Left cardiac atrium (tissue), 4 donors: ENCODE data around the gene CUL7. TPM values are rescaled to one million over a fixed set of nuclear protein-coding genes. Genes with fewer than 3 reads are reported as not detected.
"Not testable (repeated sequence)": the region's sequence is repeated elsewhere in the genome, so short reads cannot be mapped to it uniquely, and the experiment has no call there.

Source experiments
- ATAC-seq, 2 donors: fragments of 200-7000 bp; cut with Tn5 transposase; one replicate each; pipeline ENCODE4 v1.9.1; 2020; ENCODE audit warnings: mild to moderate bottlenecking in 2 of 2, moderate library complexity in 2 of 2
- DNase-seq: peaks from one replicate; pipeline ENCODE4 v3.0.0-alpha.2; 2020
- intact Hi-C, 2 donors: fragments of 100-400 bp; cut with DNase I; formaldehyde crosslinking; loops; one replicate each; pipeline versions ENCODE4 v1.14.1 to v1.15.1; 2022 to 2023
- long read RNA-seq: library from polyadenylated mRNA; unstranded; transcript quantifications from one replicate; pipeline ENCODE4 v2.0.0, GENCODE V29; 2021
- total RNA-seq, 2 donors: library from RNA; stranded (reverse); fragmentation: NEBNext Ultra II Directional; extraction: Animal tissue kit (Norgen Biotek cat#: 25700); gene quantifications; one replicate each; pipeline ENCODE4 v1.2.1, GENCODE V29; 2021
- donor health status: DM: no; HTN: yes; CAD: no.
- donor health status: DM: no; HTN: yes; CAD: no; lungs with severe emphysema.
- donor health status: DM: yes; HTN: yes; CAD: no.
- donor health status: Dilated cardiomyopathy.

Gene CUL7
- 10 to 100 TPM in 1 of 2 donors, 1 to 10 TPM in 1; 7.6 to 10.8 TPM for total RNA-seq
- long read RNA-seq, full-length matches to known transcripts: 1 of 11 reads
- long read RNA-seq, partial matches to known transcripts: 5 of 11 reads
- long read RNA-seq, other reads (novel, unspliced or antisense): 5 of 11 reads

DNA sequence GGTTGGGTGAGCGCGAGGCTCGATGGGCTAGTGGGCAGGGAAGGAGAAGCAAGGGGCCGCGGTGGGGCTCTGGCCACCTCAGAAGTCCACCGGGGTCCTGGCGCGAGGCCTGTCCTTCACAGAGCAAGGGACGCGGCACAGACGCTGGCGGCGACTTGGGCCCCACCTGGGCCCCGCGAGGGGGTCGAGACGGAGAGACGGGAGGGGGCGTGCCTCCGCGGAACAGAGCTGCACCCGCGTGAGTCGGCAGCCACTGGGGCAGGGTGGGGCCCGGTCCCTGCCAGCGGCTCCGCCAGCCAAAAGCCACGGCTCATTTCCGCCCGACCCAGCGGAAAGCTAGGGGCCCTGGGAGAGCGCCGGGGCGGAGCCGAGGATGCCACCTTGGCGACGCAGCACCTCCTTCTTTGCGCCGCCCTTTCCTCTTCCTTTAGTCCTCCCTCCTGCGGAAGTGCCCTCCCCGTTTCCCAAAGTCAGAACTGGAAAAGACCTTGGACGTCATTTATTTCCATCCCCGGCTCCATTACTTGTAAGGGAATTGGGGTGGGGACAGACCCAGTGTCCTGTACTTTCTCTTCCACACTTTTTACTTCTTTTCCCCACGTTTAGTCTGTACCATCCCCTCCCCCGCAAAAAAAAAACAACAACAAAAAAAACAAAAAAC is at the start of gene CUL7:
Gene CUL7 (minus strand): TSS at position 307 of the 661 bp plus-strand sequence. CDS start 1,063 bp downstream, outside the sequence.
- intact Hi-C loops: loop anchor here in 1 of 2 donors (5.0 kb wide), 1 partner anchor 36 kb away; no protein-coding TSS in a partner anchor
- DNase-seq (peak; percentile 97), ATAC-seq (peak; percentile 97 to 98)

DNA sequence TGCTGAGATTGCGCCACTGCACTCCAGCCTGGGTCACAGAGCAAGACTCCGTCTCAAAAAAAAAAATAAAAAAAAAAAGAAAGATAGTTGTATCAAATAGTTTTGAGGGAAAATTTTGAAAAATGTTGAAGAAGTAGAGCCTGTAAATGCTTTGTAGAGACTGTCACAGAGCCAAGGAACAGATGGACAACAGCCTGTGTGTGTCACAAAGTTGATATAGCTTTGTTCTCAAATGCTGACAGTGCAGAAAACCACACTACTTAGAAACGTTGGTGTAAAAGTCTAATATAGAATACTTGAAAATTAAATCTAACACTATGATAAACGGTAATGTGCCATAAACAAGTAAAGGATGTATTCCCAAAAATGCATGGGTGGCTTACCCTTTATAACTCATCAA is 47.8 kb upstream of the CUL7 start:
- DNase-seq (no peak), ATAC-seq (no peak)
- intact Hi-C loops: no loop called here

DNA sequence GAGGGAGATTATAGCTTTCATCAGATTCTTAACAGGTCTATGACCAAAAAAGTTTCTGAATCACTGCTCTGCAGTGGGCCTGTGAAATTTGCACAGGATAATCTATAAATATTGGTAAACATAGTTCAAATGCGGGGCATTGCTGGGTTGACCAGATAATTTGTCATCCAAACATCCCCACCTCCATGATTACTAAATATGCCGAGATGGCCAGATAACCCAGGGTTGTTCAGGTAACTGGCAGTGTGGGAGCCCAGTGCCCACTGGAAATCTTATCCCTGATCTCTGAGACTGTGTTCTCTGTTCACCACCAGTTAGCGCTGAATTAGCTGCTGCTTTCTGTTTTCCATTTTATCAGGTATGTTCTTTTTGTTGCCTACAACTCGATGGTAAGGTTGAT is 43.9 kb upstream of the CUL7 start:
- DNase-seq (no peak), ATAC-seq (no peak)
- intact Hi-C loops: no loop called here

DNA sequence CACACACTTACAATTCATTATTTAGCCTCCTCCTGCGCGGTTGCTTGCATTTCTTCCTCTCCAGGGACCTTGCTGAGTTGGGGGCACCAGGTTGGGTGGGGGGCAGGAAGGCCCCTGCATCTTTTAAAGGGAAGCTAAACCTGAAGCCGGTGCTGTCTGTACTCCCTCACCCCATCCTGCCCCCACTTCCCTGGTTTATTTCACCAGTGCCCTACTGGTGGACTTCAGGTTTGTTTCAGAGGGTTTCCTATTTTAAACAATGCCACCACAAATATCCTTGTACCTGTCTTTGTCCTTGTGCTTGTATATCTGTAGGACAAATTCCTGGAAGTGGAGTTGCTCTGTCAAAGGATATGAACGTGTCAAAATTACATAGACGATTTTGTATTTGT is 43.4 kb upstream of the CUL7 start:
- ATAC-seq (peak in 1 of 2 donors; percentile 17), DNase-seq (no peak)
- intact Hi-C loops: no loop called here

DNA sequence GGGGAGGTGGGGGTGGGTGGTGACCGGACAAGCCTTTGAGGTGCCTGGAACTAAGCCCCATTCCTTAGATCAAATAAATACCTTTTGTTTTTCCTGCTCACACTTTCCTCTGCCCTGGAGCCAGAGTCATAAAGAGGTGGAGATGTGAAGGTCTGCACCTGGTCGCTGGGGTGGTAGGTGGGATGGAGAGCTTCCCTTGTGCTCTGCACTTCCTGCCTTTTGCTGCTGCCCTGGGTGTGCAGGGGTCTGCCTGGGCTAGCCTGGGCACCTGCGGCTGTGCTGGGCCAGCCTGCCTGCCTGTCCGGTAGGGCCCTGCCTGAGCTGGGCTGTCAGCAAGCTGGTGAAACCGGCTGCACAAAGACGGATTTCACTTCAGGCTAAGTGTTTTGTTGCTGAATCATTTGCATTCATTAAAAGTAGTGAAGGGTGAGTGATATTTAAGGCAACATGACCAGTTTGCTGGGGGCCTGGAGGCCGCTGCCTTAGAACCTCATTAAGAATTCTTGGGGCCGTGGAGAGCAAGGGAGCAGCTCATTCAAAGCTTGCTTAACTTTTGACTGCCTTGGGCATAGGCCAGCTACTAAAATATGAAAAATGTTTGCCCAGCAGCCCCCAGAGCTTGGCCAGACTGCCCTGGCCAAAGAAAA is 42.9 kb upstream of the CUL7 start:
- intact Hi-C loops: no loop called here
- DNase-seq: no peak
- ATAC-seq: peak; percentile 79 to 85

DNA sequence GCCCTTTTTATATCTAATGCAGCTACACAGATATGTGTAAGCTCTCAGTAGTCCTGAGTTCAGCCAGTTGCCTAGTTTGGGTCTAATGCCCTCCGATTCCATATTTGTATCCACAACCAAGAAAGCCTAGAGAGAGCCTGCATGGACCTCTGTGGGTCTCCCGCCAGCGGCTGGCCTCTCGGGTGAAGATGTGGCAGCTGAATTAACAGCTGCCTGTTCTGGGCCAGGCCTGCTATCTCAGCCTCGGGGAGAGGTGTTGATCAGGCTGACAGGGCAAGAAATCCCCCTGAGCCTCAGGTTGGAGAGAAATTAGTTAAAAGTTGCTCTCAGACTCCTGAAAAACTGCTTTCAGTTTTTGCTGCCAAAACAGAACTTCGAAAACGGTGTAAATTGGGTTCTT is 42.3 kb upstream of the CUL7 start:
- no peak for DNase-seq
- ATAC-seq: peak in 1 of 2 donors; percentile 24
- intact Hi-C loops: no loop called here

DNA sequence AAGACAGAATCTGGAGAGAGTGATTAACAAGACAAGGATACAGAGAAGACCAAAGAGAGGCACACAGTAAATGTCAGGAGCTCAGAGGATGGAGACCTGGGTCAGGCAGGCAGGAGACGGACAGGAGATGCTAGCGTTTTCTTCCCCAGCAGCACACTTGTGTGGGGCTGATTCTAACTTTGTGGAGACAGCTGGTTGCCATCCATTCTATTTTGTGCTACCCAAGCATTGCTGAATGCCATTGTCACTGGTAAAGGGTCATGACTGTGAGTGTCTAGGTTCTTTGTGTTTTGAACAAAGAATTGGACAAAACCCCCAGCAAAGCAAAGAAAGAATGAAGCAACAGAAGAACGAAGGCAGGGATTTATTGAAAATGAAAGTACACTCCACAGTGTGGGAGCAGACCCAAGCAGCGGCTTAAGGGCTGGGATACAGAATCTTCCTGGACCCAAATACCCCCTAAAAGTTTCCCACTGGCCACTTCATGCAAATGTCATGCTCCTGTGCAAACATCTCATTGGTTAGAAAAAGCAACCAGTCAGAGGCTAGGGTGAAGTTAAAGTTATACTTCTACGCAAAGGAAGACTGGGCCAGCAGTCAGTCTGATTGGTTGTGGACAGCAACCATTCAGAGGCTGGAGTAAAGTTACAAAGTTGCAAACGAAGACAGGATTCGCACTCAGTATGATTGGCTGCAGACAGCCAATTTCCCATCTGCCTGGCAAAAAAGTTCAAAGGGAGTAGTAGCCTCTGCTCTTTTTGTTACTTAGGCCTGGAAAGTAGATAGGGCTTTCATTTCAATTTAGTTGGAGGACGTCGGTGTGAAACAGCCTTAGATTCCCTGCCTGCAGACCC is 40.0 kb upstream of the CUL7 start:
- no peak for DNase-seq
- intact Hi-C loops: no loop called here

DNA sequence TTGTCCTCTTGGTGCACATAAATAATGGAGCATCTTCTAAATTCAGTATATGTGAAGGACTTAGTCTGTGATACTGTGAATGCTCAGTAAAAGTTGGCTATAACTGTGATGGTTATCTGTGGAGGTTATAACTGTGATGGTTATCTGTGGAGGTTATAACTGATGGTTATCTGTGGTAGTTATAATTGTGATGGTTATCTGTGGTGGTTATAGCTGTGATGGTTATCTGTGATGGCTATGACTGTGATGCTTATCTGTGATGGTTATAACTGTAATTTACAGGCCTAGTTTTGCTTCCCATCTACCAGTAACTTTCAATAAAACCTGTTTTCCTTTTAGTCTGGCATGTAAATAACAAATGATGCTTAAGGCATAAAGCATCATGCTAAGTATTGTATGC is 39.0 kb upstream of the CUL7 start:
- ATAC-seq (no peak), DNase-seq (no peak)
- intact Hi-C loops: no loop called here

More for the DNA sequence above, 40.0 kb upstream of the CUL7 start:
- peak; percentile 70 to 82 for ATAC-seq

DNA sequence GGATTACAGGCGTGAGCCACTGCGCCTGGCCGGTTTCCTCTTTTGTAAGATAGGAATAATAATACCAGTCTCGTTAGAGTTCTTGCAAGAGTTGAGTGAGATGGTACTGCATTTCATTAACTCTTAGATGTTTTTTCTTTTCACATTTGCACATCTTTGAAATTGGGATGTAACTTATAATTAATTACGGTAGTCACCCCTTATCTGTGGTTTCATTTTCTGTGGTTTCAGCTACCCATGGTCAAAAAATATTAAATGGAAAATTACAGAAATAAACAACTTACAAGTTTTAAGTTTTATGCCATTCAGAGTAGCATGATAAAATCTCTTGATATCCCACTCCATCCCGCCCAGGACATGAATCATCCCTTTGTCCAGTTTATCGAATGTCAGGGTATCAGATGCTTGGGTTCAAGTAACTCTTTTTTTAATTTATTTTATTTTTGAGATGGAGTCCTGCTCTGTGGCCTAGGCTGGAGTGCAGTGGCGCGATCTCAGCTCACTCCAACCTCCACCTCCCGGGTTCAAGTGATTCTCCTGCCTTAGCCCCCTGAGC is 37.9 kb upstream of the CUL7 start:
- no peak for DNase-seq
- ATAC-seq: no peak
- intact Hi-C loops: no loop called here

DNA sequence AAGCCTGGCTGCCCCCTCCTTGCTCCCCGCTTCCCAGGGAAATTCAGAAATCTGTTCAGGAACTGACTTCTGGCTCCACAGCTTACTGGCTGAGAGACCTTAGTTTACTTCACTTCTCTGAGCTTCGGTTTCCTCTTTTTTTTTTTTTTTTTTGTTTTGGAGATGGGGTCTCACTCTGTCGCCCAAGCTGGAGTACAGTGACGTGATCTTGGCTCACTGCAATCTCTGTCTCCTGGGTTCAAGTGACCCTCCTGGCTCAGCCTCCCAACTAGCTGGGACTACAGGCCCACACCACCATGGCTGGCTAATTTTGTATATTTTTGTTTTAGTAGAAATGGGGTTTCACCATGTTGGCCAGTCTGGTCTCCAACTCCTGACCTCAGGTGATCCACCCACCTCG is 37.4 kb upstream of the CUL7 start:
- no peak for ATAC-seq
- intact Hi-C loops: no loop called here
- no peak for DNase-seq

DNA sequence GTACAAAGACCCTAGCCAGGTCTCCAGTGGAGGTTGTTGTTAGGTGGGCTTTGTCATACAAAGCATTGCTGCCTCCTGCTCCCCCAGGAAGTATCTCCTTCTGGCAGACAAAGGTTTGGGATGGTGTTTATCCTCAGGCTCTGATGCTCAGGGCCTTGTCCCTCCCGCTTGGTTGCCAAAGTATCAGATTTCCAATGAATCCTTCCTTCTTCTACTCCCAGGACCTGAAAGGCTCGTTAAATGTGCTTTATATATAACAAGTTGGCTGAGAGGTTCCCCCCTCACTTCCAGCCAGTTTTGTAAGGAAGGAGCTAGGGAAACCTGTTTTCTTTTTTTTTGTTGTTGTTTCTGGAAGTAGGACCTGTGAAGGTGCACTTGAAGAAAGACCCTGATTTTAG is 36.9 kb upstream of the CUL7 start:
- intact Hi-C loops: no loop called here
- no peak for ATAC-seq
- no peak for DNase-seq

DNA sequence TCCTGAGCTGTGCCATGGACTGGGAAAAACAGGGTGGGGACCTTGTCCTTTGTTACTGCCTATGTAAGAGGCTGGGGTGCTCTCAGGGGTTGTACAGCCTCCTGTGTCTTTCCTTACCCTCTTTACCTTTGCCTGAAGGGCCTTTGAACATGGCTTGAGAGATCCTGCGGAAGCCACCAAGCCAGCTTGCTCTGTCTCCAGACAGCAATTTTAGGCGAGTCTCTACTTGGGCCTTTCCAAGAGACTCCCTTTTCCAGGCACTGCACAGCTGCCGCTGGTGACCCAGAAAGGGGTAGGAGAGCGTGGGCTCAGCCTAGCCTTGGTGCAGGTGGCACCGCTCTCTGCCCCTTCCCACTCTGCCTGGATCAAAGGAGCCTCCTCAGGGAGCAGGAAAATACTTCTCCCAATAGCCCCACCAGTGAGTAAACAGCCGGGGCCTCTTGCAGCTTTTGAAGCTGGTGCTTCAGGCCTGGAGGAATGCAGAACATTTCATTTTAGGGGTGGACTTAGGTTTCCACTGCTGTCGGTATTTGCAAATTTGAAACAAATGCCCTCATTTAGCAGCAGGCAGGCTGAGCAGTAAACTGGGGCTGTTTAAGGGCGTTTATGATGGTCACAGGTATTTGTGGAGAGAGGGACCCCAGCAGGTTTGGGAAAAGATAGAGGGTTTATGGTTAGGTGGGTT is 36.4 kb upstream of the CUL7 start:
- ATAC-seq: no peak
- DNase-seq: no peak
- intact Hi-C loops: no loop called here

DNA sequence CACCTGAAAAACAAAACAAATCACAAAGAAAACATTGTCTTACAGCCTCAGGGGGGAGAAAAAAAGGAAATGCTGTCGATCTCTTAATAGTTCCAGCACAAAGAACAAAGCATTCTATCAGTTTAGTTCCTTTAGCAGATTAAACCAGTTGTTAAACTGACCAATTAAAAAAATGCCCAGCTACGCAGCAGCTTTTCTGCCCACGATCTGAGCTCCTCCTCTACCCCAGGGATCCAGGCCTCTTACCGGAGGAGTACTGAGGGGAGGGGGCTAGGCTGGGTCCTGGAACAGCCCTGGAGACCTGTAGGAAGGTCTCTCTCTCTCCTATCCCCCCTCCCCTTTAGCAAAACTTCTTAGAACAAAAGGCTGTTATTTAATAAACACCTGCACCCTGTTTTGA is 35.8 kb upstream of the CUL7 start:
- DNase-seq: no peak
- intact Hi-C loops: no loop called here
- ATAC-seq: no peak

DNA sequence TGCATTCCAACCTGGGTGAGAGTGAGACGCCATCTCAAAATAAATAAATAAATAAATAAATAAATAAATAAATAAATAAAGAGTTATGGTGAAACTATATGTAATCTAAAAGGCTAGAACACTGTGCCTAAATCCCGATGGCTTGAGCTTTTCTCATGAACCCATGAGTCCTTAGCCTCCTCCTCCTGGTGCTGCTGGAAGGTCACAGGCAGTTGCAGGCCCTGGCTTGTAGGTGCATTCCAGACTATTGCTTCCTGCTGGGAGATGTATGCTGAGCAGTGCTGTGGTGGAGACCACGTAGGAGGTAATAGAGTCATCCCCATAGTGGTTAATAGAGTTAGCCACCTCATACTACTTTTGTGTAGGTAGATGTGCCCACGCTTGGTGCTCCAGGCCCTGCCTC is 35.0 kb upstream of the CUL7 start:
- DNase-seq (no peak), ATAC-seq (no peak)
- intact Hi-C loops: no loop called here

DNA sequence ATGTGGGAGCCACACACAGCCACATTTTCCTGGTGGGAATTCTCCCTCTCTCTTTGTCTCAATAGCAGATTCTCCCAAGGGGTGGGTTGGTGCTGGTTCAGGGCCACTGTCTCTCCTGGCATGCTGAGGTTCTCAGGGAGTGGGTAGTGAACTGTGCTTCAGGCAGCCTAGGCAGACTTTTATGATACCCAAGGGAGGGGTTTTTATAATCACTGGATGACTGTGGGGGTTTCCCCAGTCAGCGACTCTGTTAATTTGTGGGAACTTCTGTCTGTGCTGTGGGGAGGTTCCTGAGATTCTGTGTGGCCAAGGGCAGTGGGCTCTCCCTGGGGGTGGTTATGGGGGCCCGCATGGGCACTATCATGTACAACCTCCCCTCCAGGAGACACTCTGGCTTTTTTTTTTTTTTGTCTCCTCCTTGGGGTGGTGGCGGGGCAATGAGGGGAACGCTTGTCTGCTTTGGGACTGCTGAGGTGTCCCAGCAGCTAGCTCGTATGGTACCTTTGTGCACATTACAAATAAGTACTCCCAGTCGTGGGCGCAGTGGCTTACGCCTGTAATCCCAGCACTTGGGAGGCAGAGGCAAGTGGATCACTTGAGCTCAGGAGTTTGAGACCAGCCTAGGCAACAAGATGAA is 32.5 kb upstream of the CUL7 start:
- intact Hi-C loops: no loop called here
- ATAC-seq (no peak), DNase-seq (no peak)

DNA sequence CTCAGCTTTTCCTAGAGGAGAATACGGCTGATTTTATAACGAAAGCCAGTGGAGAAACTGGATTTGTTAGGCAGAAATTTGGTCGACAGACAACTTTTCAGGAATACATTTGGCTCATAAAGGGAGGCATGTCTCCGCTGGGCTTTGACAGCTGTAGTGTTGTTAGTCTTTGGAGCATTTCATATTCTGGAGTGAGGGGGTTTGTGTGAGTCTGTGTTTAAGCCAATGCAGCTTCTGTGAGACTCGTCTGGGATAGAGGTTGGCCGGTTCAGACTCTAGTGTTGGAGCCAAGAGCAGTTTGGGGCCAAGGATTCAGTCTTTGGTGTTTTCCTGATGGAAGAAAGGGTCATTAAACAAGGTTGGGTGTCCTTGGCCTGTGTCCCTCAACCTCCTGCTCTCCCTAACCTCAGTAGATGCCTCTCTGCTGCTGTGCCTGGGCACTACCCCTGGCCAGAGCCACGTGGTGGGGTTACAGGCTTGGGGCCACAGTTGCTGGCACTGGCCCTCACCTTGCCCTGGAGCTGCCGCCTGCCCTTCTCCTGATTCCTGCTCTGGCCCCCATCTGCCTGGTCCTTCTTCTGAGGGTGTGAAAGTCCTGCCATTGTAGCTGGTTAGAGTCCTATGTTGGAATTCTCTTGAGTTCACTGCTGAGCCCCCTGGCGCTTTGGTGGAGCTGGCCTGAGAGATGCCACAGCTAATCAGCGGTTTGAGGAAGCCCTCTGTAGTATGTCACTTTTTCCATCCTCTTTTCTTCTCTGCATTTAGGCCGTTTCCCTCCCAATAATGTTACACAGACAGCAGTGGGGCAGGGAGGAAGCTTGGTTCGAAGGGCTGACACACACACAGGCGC is 29.4 kb upstream of the CUL7 start:
- ATAC-seq (peak in 1 of 2 donors; percentile 15), DNase-seq (no peak)
- intact Hi-C loops: no loop called here

DNA sequence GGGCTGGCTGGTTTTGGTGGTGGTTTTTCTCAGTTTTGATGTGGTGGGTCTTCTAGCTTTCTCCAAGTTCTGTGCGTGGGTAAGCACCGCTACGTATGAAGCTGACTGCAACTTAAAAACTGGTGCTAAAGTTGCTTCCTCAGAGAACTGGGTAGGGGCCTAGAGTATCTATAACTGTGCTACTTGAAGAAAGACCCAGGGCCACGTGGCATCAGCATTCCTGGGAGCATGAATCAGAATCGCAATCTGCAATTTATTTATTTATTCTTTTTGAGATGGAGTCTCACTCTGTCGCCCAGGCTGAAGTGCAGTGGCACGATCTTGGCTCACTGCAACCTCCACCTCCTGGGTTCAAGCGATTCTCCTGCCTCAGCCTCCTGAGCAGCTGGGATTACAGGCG is 28.3 kb upstream of the CUL7 start:
- intact Hi-C loops, ATAC-seq, DNase-seq: not testable (repeated sequence)

DNA sequence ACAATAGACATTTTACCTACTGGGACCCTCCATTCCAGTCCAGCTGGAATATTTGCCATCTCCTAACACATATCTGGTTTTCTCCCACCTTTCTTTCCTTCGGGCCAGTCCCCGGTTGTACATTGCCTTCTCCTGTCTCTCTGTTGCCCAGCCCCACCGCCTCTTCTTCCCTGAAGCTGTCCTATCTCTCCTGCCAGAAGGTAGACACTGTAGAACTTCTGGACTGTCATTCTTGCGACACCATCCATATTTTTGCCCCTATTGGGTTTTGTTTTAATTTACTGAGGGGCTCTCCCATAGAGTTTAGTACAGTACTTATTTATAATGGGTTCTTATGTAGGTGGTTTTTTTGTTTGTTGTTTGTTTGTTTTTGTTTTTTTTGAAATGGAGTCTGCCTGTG is 27.4 kb upstream of the CUL7 start:
- DNase-seq (no peak), ATAC-seq (no peak)
- intact Hi-C loops: no loop called here
